Stomach (tissue), 4 donors: Measurements from ENCODE around the gene TTC21A.

Experiments used
- CTCF ChIP-seq, 7 experiments: fragments of 450-650 bp in 4 of 7; fragments of 200-600 bp in 3 of 7; sonication (generic) in 3 of 7; IDR thresholded peaks; one replicate each; pipeline ENCODE4 v1.5.1; 2016 to 2019; ENCODE audit warnings: antibody characterized with exemption in 7 of 7, control low read depth in 2 of 7, mild to moderate bottlenecking in 1 of 7
- EP300 ChIP-seq: sonication (generic); formaldehyde crosslinking; IDR thresholded peaks from one replicate; pipeline ENCODE4 v1.6.1; 2017; ENCODE audit warnings: antibody characterized with exemption
- POLR2A ChIP-seq, 4 donors: fragments of 450-650 bp; IDR thresholded peaks; one replicate each; pipeline ENCODE4 v1.6.1; 2016; ENCODE audit warnings: antibody characterized with exemption in 4 of 4, control low read depth in 2 of 4, mild to moderate bottlenecking in 1 of 4, moderate library complexity in 1 of 4
- POLR2AphosphoS5 ChIP-seq, 3 donors: sonication (generic); formaldehyde crosslinking; IDR thresholded peaks; one replicate each; pipeline ENCODE4 v1.6.1; 2016; ENCODE audit warnings: antibody characterized with exemption in 3 of 3

GRCh38 chr3:39114456-39114855, 7.0 kb downstream of the TTC21A start:
- no peak for TF ChIP-seq POLR2AphosphoS5 (IDR thresholded peaks at IDR 0.05)
- no peak for TF ChIP-seq CTCF (IDR thresholded peaks at IDR 0.05)
- no peak for TF ChIP-seq EP300
- no peak for TF ChIP-seq POLR2A (IDR thresholded peaks at IDR 0.05)
